NCI-H1092 treated with DMSO at 0.1 percent for 48 hours (cell line): ENCODE results near the gene RASSF3.
"Not testable (repeated sequence)": the region's sequence is repeated elsewhere in the genome, so short reads cannot be mapped to it uniquely, and the experiment has no call there.

Experiments used
- DNase-seq: peaks from one replicate; lab custom pipeline; 2025; lab: John Stamatoyannopoulos, UW

RASSF3 gene

GRCh38 chr12:64670919-64671639, 60.8 kb downstream of the RASSF3 start:
- no peak for DNase-seq

- DNase-seq = no peak
These were observed 61.4 kb downstream of the RASSF3 start for GRCh38 chr12:64671681-64672080.

GRCh38 chr12:64672925-64673409, 62.7 kb downstream of the RASSF3 start:
- peak; percentile 78 for DNase-seq

- DNase-seq = peak; percentile 79
These were observed 63.3 kb downstream of the RASSF3 start for GRCh38 chr12:64673490-64674169.

GRCh38 chr12:64674367-64674922, 64.2 kb downstream of the RASSF3 start:
- no peak for DNase-seq

- DNase-seq = no peak
These were observed 65.5 kb downstream of the RASSF3 start for GRCh38 chr12:64675795-64676194.

GRCh38 chr12:64678248-64678647, 68.0 kb downstream of the RASSF3 start:
- DNase-seq = no peak

- DNase-seq = no peak
These were observed 68.5 kb downstream of the RASSF3 start for GRCh38 chr12:64678835-64679234.

- peak; percentile 76 for DNase-seq
These were observed 69.2 kb downstream of the RASSF3 start for GRCh38 chr12:64679487-64680001.

GRCh38 chr12:64680235-64680634, 69.9 kb downstream of the RASSF3 start:
- DNase-seq = peak; percentile 30

- DNase-seq = no peak
These were observed 71.1 kb downstream of the RASSF3 start for GRCh38 chr12:64681200-64682052.

- peak; percentile 71 for DNase-seq
These were observed 72.4 kb downstream of the RASSF3 start for GRCh38 chr12:64682572-64683277.

- DNase-seq = no peak
These were observed 73.7 kb downstream of the RASSF3 start for GRCh38 chr12:64683816-64684543.

GRCh38 chr12:64685050-64685449, 74.8 kb downstream of the RASSF3 start:
- no peak for DNase-seq

GRCh38 chr12:64685605-64686004, 75.3 kb downstream of the RASSF3 start:
- DNase-seq = no peak

GRCh38 chr12:64687816-64688215, 77.5 kb downstream of the RASSF3 start:
- no peak for DNase-seq

GRCh38 chr12:64688219-64688618, 77.9 kb downstream of the RASSF3 start:
- DNase-seq = no peak

GRCh38 chr12:64688715-64689114, 78.4 kb downstream of the RASSF3 start:
- no peak for DNase-seq

GRCh38 chr12:64690236-64690635, 79.9 kb downstream of the RASSF3 start:
- not testable (repeated sequence) for DNase-seq

GRCh38 chr12:64691227-64691794, 81.0 kb downstream of the RASSF3 start:
- DNase-seq = peak; percentile 62
